Ascending aorta (tissue), 2 donors: ENCODE measurements around the gene SGIP1. TPM values are rescaled to one million over a fixed set of nuclear protein-coding genes. Genes with fewer than 3 reads are reported as not detected.

Experiments
- DNase-seq, 2 donors: peaks; one replicate each; pipeline ENCODE4 v3.0.0-alpha.2; 2019; ENCODE audit warnings: low spot score in 2 of 2
- H3K27ac ChIP-seq, 2 donors: fragments of 200-600 bp; sonication (generic); one replicate each; pipeline ENCODE4 v1.5.1; 2016 to 2017; ENCODE audit warnings: mild to moderate bottlenecking in 1 of 2
- H3K27me3 ChIP-seq: fragments of 200-600 bp; sonication (generic); one replicate; pipeline ENCODE4 v1.5.1; 2017
- H3K36me3 ChIP-seq, 2 donors: fragments of 200-600 bp; sonication (generic); one replicate each; pipeline ENCODE4 v1.5.1; 2016
- H3K4me1 ChIP-seq, 2 donors: fragments of 200-600 bp; sonication (generic); one replicate each; pipeline ENCODE4 v1.5.1; 2016 to 2017; ENCODE audit warnings: mild to moderate bottlenecking in 1 of 2
- H3K4me3 ChIP-seq, 2 donors: fragments of 200-600 bp; sonication (generic); one replicate each; pipeline ENCODE4 v1.5.1; 2016 to 2017; ENCODE audit warnings: mild to moderate bottlenecking in 1 of 2
- H3K9me3 ChIP-seq, 2 donors: fragments of 200-600 bp; sonication (generic); one replicate each; pipeline ENCODE4 v1.5.1; 2016
- intact Hi-C: fragments of 100-400 bp; cut with DNase I; formaldehyde crosslinking; loops from one replicate; pipeline ENCODE4 v1.15.1; 2023
- total RNA-seq: library from RNA; depleted of rRNA; stranded (reverse); fragments of >200 nt; gene quantifications from one replicate; pipeline ENCODE4 v1.1.0, GENCODE V29; 2016
- TF ChIP-seq, protein P1 (sequence below), 3 experiments: fragments of 200-600 bp in 2 of 3; fragments of 450-650 bp in 1 of 3; sonication (generic) in 2 of 3; IDR thresholded peaks; one replicate each; pipeline ENCODE4 v1.5.1; 2016 to 2019; ENCODE audit warnings: antibody characterized with exemption in 3 of 3, mild to moderate bottlenecking in 1 of 3, moderate library complexity in 1 of 3

SGIP1 gene
- total RNA-seq, 1 donor from 2014 or later, result 1.6 TPM

- peak overlapping the region; percentile 55 to 69 for H3K27ac ChIP-seq
- intact Hi-C loops, result no loop called here
- TF ChIP-seq, protein P1, sequence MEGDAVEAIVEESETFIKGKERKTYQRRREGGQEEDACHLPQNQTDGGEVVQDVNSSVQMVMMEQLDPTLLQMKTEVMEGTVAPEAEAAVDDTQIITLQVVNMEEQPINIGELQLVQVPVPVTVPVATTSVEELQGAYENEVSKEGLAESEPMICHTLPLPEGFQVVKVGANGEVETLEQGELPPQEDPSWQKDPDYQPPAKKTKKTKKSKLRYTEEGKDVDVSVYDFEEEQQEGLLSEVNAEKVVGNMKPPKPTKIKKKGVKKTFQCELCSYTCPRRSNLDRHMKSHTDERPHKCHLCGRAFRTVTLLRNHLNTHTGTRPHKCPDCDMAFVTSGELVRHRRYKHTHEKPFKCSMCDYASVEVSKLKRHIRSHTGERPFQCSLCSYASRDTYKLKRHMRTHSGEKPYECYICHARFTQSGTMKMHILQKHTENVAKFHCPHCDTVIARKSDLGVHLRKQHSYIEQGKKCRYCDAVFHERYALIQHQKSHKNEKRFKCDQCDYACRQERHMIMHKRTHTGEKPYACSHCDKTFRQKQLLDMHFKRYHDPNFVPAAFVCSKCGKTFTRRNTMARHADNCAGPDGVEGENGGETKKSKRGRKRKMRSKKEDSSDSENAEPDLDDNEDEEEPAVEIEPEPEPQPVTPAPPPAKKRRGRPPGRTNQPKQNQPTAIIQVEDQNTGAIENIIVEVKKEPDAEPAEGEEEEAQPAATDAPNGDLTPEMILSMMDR (IDR thresholded peaks at IDR 0.05), result no peak
These were observed 151.7 kb downstream of the SGIP1 start for GRCh38 chr1:66685670-66686069.

DNA sequence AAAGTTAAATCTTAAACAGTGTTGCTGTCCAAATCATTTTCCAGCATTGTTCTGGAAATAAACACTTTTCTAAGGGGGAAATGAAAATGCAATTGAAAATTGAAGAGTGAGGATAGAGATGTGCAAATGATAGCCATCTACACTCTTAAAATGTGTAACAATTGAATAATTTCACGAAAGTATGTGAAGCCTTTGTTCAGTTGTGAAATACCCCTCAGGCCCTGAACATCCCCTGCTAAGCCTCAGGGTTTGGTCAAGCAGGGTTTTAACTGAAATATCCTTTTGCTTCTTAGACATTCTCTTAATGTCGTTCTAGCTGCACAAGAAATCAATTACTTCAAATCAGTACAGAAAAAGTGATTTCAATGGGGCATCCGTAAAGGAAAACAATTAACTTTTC is 152.5 kb downstream of the SGIP1 start:
- TF ChIP-seq, protein P1 (IDR thresholded peaks at IDR 0.05), result no peak
- H3K4me1 ChIP-seq, result peaks cover 0 to 32% of the 10 kb centered on the region in 2 donors
- H3K9me3 ChIP-seq, result no peaks in the 10 kb centered on the region
- H3K27me3 ChIP-seq, result no peaks in the 10 kb centered on the region
- intact Hi-C loops, result no loop called here
- no peak overlapping the region for H3K4me3 ChIP-seq
- peak overlapping the region; percentile 55 to 69 for H3K27ac ChIP-seq
- no peak for DNase-seq
- peaks cover 0 to 7% of the 10 kb centered on the region in 2 donors for H3K36me3 ChIP-seq

More at GRCh38 chr1:66685670-66686069, 151.7 kb downstream of the SGIP1 start:
- H3K4me3 ChIP-seq, result no peak overlapping the region
- peaks cover 0 to 7% of the 10 kb centered on the region in 2 donors for H3K36me3 ChIP-seq
- H3K4me1 ChIP-seq, result peaks cover 0 to 32% of the 10 kb centered on the region in 2 donors
- DNase-seq, result no peak
- H3K27me3 ChIP-seq, result no peaks in the 10 kb centered on the region
- H3K9me3 ChIP-seq, result no peaks in the 10 kb centered on the region

GRCh38 chr1:66687358-66687757 is 153.4 kb downstream of the SGIP1 start:
- Histone ChIP-seq H3K36me3 (peaks cover 0 to under 1% of the 10 kb centered on the region in 2 donors), H3K9me3 (no peaks in the 10 kb centered on the region), H3K27ac (peak overlapping the region; percentile 55 to 69), H3K4me1 (peaks cover 0 to 32% of the 10 kb centered on the region in 2 donors), H3K27me3 (no peaks in the 10 kb centered on the region), H3K4me3 (no peak overlapping the region)
- intact Hi-C loops, result no loop called here
- DNase-seq, result no peak
- TF ChIP-seq, protein P1 (IDR thresholded peaks at IDR 0.05), result no peak

DNA sequence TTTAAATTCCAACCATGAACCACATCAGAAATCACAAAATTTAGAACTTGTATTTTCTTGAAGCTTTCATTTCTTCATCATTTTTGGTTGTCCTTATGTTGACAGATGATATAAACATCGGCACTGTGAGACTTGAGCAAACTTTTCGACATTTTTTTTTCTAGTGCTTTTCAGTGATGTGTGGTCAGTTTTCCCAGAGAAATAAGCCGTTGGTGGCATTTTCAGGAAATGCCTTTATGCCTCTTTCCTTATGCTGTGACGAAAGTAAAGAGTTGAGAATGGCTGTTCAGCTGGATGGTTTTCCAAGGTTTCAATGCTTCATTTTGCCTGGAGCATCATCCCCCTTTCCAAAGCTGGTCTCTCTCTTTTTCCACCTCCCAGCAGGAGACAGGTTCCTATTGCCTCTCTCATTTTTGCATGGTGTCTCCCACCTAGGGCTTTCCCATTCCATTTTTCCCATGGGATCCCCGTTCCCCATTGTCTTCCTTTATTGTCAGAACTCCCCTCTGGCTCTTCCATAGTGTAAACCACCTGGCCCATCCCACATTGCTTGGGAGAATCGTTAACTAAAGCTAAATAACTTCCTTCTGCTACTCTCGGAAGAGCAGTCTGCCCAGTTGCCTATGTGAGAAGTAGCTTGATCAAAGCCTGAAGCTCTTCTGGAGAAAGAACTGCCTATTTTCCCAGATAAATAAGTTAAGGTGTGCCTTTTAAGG is 156.9 kb downstream of the SGIP1 start:
- H3K9me3 ChIP-seq, result no peaks in the 10 kb centered on the region
- H3K4me3 ChIP-seq, result no peak overlapping the region
- intact Hi-C loops, result no loop called here
- H3K27ac ChIP-seq, result peak overlapping the region in 1 of 2 donors; percentile 33
- peaks cover 0 to 4% of the 10 kb centered on the region in 2 donors for H3K36me3 ChIP-seq
- H3K4me1 ChIP-seq, result peaks cover 0 to 18% of the 10 kb centered on the region in 2 donors
- no peaks in the 10 kb centered on the region for H3K27me3 ChIP-seq
- DNase-seq, result no peak
- TF ChIP-seq, protein P1 (IDR thresholded peaks at IDR 0.05), result no peak

GRCh38 chr1:66692681-66693080 is 158.7 kb downstream of the SGIP1 start:
- TF ChIP-seq, protein P1 (IDR thresholded peaks at IDR 0.05), result no peak
- no peaks in the 10 kb centered on the region for H3K9me3 ChIP-seq
- no peaks in the 10 kb centered on the region for H3K27me3 ChIP-seq
- no peak for DNase-seq
- H3K27ac ChIP-seq, result no peak overlapping the region
- intact Hi-C loops, result no loop called here
- H3K4me1 ChIP-seq, result peaks cover 0 to 2% of the 10 kb centered on the region in 2 donors
- H3K36me3 ChIP-seq, result peaks cover 0 to 4% of the 10 kb centered on the region in 2 donors
- H3K4me3 ChIP-seq, result no peak overlapping the region
